ENCODE data around the gene PCBP1. TPM values are rescaled to one million over a fixed set of nuclear protein-coding genes. Genes with fewer than 3 reads are reported as not detected.
A peak's percentile ranks its signal among the peaks of the same experiment; 100 is the strongest.

Gene PCBP1
- total and polyA plus RNA-seq, 7 donors = 423 to 746 (median 530) TPM

- peaks cover 0 to 35% of the 10 kb centered on the region in 2 donors for H3K36me3 ChIP-seq (ENCODE audit: insufficient read depth in 1 of 2, low read depth in 1 of 2)
- H3K4me3 ChIP-seq = peak overlapping the region; percentile 96
- no peak for TF ChIP-seq CTCF (IDR thresholded peaks at IDR 0.05)
- no peaks in the 10 kb centered on the region for H3K9me3 ChIP-seq
- DNase-seq = peak; percentile 74 to 90
- H3K27me3 ChIP-seq (ENCODE audit: insufficient read depth in 3 of 3, low read length in 2 of 3) = no peaks in the 10 kb centered on the region
- 0 to 1% (median 0%) methylated on average over 40 of the region's 40 CpGs for WGBS, 3 donors
- intact Hi-C loops (cut with DNase I) = loop anchor here in 1 of 2 donors (5.0 kb wide), 1 partner anchor 174 kb away; no protein-coding TSS in a partner anchor
- H3K27ac ChIP-seq = peak overlapping the region; percentile 100
- peaks cover 29% of the 10 kb centered on the region for H3K4me1 ChIP-seq
- ATAC-seq = peak; percentile 41 to 63 (median 50)
Observed at GRCh38 chr2:70086278-70086837, 919 bp upstream of the PCBP1 start.

- intact Hi-C loops (cut with DNase I) = loop anchor here (1.0 to 5.0 kb wide), 5 partner anchors 35 to 176 kb away; no protein-coding TSS in a partner anchor
- H3K27me3 ChIP-seq (ENCODE audit: insufficient read depth in 3 of 3, low read length in 2 of 3) = no peaks in the 10 kb centered on the region
- H3K4me1 ChIP-seq = peaks cover 29% of the 10 kb centered on the region
- DNase-seq = peak; percentile 63 to 86
- ATAC-seq = peak; percentile 39 to 46 (median 42)
- peak overlapping the region; percentile 96 for H3K4me3 ChIP-seq
- WGBS, 3 donors = 1% methylated on average over 54 to 58 of the region's 58 CpGs
- peaks cover 0 to 19% of the 10 kb centered on the region in 2 donors for H3K36me3 ChIP-seq (ENCODE audit: insufficient read depth in 1 of 2, low read depth in 1 of 2)
- peak overlapping the region; percentile 100 for H3K27ac ChIP-seq
- peak; percentile 12 for TF ChIP-seq CTCF (IDR thresholded peaks at IDR 0.05)
- no peaks in the 10 kb centered on the region for H3K9me3 ChIP-seq
Observed at GRCh38 chr2:70087702-70088597, 673 bp downstream of the PCBP1 start.

- Histone ChIP-seq H3K27ac (peak overlapping the region; percentile 100), H3K36me3 (ENCODE audit: insufficient read depth in 1 of 2, low read depth in 1 of 2) (peaks cover 0 to 12% of the 10 kb centered on the region in 2 donors), H3K4me1 (peaks cover 28% of the 10 kb centered on the region), H3K9me3 (no peaks in the 10 kb centered on the region), H3K4me3 (peak overlapping the region; percentile 96), H3K27me3 (ENCODE audit: insufficient read depth in 3 of 3, low read length in 2 of 3) (no peaks in the 10 kb centered on the region)
- ATAC-seq (peak in 2 of 4 donors; percentile 2), DNase-seq (no peak)
- 0 to 1% (median 1%) methylated on average over 8 of the region's 8 CpGs for WGBS, 3 donors
- intact Hi-C loops (cut with DNase I) = loop anchor here (1.0 to 5.0 kb wide), 4 partner anchors 34 to 176 kb away; no protein-coding TSS in a partner anchor
- no peak for TF ChIP-seq CTCF (IDR thresholded peaks at IDR 0.05)
Observed at GRCh38 chr2:70088598-70089219, 1.4 kb downstream of the PCBP1 start.

- DNase-seq (peak; percentile 44 to 61), ATAC-seq (peak in 2 of 4 donors; percentile 11 to 17)
- no peak for TF ChIP-seq CTCF (IDR thresholded peaks at IDR 0.05)
- H3K36me3 ChIP-seq (ENCODE audit: insufficient read depth in 1 of 2, low read depth in 1 of 2) = peaks cover 0 to 5% of the 10 kb centered on the region in 2 donors
- intact Hi-C loops (cut with DNase I) = loop anchor here in 1 of 2 donors (2.0 to 5.0 kb wide), 3 partner anchors 33 to 177 kb away; no protein-coding TSS in a partner anchor
- H3K4me3 ChIP-seq = peak overlapping the region; percentile 96
- no peaks in the 10 kb centered on the region for H3K9me3 ChIP-seq
- no peaks in the 10 kb centered on the region for H3K27me3 ChIP-seq (ENCODE audit: insufficient read depth in 3 of 3, low read length in 2 of 3)
- H3K4me1 ChIP-seq = peaks cover 21% of the 10 kb centered on the region
- H3K27ac ChIP-seq = peak overlapping the region; percentile 100
- 4 to 7% (median 7%) methylated on average over 11 of the region's 11 CpGs for WGBS, 3 donors
Observed at GRCh38 chr2:70089220-70089982, 2.1 kb downstream of the PCBP1 start.

Measured in psoas muscle (tissue), 8 donors.